Lung microvascular endothelial cell (primary cell): ENCODE results near the gene MMP3. TPM values are rescaled to one million over a fixed set of nuclear protein-coding genes. Genes with fewer than 3 reads are reported as not detected.
"Not testable (repeated sequence)": the region's sequence is repeated elsewhere in the genome, so short reads cannot be mapped to it uniquely, and the experiment has no call there.

ENCODE experiments used
- DNase-seq, 2 donors: peaks; one replicate each; pipeline versions ENCODE4 v3.0.0 to v3.0.0-alpha.2; 2010; ENCODE audit warnings: low read depth in 2 of 2
- total RNA-seq: library from RNA; depleted of rRNA; stranded (reverse); fragments of >200 nt; gene quantifications from 2 replicates; pipeline ENCODE4 v1.2.1, GENCODE V29; 2014

The MMP3 gene
- total RNA-seq = not detected in 2 replicates

DNA sequence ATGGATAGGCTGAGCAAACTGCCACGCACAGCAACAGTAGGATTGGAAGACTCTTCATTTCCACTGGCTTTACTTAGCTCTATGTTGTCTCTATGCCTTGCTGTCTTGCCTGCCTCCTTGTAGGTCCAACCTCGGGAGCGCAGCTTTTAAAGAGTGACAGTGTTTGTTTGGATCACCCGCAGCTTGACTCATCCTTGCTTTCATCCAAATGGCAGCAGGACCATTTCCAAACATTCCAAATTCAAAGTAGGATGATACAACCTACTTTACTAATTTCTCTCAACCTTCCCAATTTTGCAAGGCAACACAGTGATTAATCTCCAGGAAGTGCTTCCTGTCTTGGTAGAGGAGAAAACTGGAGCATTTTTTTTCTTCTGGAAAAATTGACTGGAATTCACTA, at the start of gene MMP3:
Gene MMP3 (minus strand): TSS at position 121 of the 400 bp plus-strand sequence. CDS start 63 bp downstream, at position 58.
- DNase-seq = no peak

DNA sequence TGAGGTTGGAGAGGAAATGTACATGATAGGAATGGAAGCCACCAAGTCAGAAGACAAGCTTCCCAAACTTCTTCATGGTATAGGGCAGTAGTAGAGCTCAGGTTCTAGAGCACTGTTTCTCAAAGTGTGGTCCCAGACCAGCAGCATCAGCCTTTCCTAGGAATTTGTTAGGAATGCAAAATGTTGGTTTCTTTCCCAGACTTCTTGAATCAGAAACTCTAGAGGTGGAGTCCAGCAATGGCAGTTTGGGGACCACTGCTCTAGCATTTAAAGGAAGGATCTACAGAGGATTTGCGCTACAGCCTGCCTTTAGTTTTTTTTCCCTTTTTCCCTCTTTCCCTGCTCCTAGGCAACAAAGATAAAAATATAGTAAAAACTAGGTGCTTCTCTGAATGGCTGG, 48.3 kb upstream of the MMP3 start:
- no peak for DNase-seq

DNA sequence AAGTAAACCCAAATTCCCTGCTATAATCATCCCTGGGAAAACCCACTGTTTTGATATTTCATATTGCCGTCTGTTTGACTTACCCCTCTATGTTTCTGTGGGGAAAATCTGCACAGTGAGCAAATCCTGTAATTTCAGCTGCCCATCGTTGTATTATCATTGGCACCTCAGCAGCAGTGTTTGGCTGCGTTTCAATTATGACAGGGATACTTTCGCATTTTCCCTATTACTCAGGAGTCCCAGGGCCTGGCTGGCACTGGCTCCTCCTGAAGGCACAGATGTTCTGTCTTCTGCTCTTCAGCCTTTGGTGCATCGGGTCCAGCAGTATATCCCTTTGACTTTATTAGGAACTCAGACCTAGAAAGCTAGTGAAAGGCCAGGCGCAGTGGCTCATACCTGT, 43.6 kb upstream of the MMP3 start:
- peak in 1 of 2 donors; percentile 73 for DNase-seq

DNA sequence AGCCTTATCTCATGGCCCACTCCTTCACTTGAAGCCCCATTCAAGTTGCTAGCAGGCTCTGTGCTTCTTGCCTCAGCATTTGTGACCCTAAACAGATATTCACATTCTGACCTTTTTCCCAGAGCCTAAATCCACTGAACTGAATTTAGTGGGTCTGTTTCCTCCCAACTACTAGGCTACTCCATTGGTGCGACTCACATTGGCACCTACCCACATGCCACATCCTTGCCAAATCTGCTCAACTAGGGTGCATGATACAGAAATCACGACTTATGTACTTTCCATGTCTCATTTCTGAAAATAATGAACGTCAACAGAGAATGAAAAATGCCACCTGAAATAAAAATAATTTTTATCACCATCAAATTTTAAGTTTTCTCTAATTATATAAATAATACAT, 39.7 kb upstream of the MMP3 start:
- no peak for DNase-seq

GRCh38 chr11:102882389-102883024, 39.1 kb upstream of the MMP3 start:
- peak in 1 of 2 donors; percentile 6 for DNase-seq

DNA sequence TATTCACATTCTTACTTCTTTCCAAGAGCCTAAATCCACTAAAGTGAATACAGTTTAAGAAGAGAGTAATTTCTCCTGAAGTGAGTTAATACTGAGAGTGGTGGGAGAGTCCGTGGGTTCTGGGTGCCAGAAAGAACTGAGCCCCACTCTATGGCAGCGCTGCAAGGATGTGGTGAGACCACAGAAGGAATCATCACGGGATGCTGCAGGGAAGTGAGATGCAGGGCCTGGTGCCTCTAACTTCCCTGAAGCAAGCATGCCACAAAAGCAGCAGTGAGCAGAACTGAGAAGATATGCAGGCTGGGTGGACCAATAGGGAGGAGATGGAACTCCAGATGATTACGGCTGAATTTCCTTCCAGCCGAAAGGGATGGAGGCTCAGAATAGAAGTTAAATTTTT, 36.4 kb upstream of the MMP3 start:
- DNase-seq = no peak

GRCh38 chr11:102878595-102878994, 35.2 kb upstream of the MMP3 start:
- no peak for DNase-seq

DNA sequence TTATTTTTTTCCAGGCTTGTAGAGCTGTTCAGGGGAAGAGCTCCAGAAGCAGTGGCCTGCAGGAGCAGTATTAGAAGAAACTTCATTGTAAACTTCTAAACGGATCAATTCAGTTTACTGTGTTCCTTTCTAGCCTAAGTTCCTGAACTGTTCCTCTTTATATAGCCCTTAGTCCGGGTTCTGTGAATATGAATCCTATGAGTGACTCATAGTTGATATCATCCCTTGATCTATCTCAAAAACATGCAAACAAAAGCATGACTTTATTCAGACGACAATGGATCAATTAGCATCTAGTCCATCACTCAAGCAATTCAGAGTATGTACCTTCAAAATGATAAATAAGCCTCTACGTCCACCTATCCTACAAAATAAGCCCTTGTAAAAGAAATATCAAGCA, 31.4 kb upstream of the MMP3 start, which contains the start of gene MMP12:
Gene MMP12 (minus strand): TSS at position 131 of the 400 bp plus-strand sequence. CDS start 45 bp downstream, at position 86.
- no peak for DNase-seq

DNA sequence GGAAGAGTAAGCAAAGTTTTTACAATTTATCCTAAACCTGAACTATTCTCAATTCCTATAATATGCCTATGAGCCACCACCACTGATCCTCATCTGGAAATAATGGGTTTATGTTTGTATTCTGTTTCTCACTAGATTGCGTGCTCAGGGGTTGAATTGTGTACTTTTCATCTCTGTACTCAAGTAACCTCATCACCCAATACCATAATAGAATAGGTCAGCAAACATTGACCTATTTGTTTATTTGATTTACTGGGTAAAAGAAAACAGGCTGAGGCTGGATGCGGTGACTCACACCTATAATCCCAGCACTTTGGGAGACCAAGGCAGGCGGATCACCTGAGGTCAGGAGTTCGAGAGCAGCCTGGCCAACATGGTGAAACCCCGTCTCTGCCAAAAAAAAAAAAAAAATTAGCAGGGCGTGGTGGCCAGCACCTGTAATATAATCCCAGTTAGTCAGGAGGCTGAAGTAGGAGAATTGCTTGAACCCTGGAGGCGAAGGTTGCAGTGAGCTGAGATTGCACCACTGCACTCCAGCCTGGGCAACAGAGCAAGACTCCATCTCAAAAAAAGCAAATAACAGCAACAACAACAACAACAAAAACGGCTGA, 26.1 kb upstream of the MMP3 start:
- DNase-seq = not testable (repeated sequence)

DNA sequence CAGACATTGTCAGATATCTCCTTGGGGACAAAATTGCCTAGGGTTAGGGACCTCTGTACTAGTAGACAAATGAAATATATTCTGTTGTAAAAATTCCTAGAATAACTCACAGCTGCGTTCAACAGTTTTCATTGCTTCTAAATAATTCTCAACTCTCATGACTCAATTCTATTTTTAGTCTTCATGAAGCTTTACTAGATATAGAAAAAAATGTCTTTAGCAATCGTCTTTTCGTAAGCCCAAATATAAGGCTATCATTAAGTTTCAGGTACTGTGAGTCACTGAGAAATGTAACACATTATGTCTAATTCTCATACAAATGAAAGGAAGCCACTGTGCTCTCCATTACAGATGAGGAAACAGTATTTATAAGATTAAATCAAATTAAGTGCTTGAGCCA, 24.9 kb upstream of the MMP3 start:
- no peak for DNase-seq

DNA sequence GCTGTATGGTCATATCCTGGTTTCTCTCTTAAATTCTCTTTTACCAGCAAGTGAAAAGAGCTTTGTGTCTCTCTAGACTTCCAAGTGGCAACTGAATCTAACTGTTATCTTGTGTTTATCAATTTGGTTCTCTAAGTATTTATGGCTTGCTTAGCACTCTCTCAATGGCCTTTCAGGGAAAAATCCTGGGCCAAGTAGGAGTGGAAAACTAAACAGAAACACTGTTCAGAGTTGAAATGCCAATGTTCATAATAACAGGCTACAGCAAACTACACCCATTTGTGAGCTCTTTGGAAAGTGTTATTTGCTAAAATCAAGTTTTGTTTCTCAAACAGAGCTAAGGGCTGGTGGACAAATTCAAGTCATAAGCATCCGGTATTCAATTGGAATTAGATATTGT, 21.3 kb upstream of the MMP3 start:
- no peak for DNase-seq

- DNase-seq = no peak
Observed at GRCh38 chr11:102853956-102854355, 10.5 kb upstream of the MMP3 start.

DNA sequence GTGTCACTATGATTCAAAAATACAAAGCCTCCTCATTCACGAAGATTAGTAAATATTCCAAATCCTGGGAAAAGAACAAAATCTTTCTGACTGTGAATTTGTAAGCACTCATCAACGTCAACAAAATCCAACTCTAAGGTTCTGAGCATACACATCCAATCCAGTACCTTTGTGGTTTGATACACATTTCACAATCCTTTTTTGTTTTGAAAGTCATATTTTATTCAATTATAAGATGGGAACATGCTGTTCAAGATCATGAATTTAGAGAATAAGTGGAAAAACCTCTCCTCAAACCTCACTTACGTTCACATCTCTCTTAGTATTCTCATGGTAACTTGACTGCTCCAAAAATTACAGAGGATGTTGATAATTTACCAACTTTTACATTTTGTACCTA, 9.6 kb upstream of the MMP3 start:
- DNase-seq = no peak

- DNase-seq = no peak
Observed at GRCh38 chr11:102850973-102851745, 7.8 kb upstream of the MMP3 start.

DNA sequence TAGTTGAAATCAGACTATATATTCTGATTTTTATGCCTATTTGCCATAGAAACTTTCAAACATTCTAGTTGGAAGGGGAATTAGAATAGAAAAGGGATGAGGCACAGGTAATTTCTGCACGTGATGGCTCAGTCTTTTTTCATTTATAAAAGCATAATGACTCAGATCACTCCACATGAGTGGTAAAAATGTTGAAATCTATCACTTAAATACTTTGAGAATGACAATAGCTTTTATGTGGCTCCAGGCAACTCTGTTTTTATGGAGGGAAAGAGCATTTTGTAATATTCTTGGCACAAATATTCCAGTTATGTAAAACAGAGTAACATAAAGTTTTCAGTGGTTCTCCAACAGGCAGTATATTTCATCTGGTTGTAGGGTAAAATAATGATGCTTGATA, 5.9 kb upstream of the MMP3 start:
- no peak for DNase-seq

DNA sequence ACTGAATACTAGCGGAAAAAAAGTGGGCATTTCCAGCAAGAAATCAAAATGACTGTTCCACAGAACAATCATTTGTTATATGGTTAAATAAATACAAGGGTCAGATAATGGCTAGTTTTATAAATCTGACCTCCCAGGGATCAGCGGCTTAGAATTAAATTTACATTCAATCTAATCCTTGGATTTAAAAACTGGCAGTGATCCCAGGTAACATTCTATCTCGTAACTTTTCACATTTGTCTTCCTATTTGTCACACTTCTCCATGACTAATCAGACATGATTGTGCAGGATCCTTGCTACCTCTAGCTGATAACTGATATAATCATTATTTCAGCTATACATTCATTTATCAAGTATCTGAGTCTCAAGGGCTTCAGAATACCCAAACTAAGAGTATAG, 2.9 kb upstream of the MMP3 start:
- no peak for DNase-seq

DNA sequence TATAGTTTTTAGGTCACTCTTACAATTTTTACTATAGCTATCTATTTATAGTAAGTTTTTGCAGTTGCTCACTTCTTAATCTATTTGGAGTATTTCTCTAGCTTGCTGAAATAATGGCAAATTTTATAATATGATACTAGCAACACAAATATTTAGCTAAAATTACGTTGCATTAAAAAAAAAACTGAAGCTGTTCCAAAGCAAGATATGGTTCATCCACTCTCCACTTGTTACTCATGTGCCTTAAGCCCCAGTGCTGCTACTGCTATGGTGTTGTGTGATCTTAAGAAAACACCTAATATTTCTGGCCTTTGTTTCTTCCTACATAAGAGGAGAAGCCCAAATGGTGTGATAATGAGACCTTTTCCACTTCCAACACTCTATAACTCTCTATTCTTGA, 479 bp downstream of the MMP3 start:
- no peak for DNase-seq

DNA sequence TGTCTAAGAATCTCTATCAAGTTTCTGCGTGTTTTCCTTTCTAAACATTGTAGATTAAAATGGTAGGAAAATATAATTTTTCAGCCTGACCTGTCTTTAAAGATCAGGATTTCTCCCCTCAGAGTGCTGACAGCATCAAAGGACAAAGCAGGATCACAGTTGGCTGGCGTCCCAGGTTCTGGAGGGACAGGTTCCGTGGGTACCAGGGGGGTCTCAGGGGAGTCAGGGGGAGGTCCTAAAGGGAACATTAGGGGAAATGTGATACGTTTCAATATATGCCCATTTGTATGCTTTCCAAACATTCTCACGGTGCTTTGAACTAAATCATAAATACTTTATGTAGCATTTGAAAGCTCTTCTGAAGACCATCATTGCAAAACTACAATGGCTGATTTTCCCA, 3.4 kb downstream of the MMP3 start:
- DNase-seq = no peak

GRCh38 chr11:102837646-102838045, 5.8 kb downstream of the MMP3 start:
- DNase-seq = no peak

- no peak for DNase-seq
Observed at GRCh38 chr11:102837156-102837555, 6.3 kb downstream of the MMP3 start.

DNA sequence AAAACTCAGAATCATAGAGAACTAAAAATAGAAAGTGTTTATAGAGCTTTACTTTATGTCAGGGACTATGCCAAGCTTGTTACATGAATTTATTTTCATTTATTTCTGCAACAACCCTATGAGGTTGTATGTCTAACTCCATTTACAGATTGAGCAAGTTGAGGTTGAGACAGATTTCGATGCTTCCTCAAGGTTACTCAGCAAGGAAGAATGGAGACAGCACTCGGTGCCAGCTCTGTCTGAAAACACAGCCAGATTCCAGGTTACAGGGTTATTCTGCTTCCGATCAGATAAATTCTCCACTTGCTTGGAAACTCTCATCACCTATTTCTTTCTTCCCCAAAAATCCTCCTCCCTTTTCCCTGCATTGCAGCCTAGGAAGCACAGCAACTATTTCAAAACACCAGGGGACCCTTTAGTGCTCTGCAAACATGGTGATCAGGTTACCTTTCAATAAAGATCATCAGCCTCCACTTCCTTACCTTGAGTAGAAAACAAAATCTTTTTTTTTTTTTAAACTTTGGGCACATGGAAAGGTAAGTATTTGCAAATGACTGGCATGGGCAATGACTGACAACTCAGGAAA, 7.0 kb downstream of the MMP3 start:
- no peak for DNase-seq

DNA sequence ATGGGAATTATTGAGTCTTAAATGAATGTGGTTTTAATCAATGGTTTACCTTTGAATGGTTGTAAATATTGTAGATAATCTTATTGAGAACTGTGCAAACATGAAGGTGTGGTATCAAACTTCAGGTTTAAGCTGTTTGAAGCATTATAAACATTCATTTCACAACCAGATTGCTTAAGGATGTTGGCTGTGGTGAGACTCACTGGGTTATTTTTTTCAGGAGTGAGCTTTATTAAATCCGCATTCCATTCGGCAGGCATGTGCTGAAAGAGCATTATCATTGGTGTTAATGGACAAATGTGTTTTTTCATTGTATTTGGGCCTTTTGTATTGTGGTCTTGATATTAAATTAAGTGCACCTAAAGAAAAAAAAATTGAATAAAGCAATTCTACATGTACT, 9.7 kb downstream of the MMP3 start:
- DNase-seq = no peak
